Prostate gland (tissue), 2 donors: Measurements from ENCODE around the gene SLC39A1.

Source experiments
- CTCF ChIP-seq, 4 experiments: fragments of 200-600 bp in 2 of 4; fragments of 450-650 bp in 2 of 4; sonication (generic) in 2 of 4; IDR thresholded peaks; 1 replicate in 3 of 4; 2 replicates in 1 of 4; pipeline ENCODE4 v1.5.1; 2016 to 2019; ENCODE audit warnings: antibody characterized with exemption in 4 of 4, mild to moderate bottlenecking in 2 of 4, moderate library complexity in 2 of 4
- POLR2A ChIP-seq: fragments of 450-650 bp; IDR thresholded peaks from one replicate; pipeline ENCODE4 v1.6.1; 2016; ENCODE audit warnings: antibody characterized with exemption, mild to moderate bottlenecking
- POLR2AphosphoS5 ChIP-seq: sonication (generic); formaldehyde crosslinking; IDR thresholded peaks from one replicate; pipeline ENCODE4 v1.6.1; 2017; ENCODE audit warnings: antibody characterized with exemption

- TF ChIP-seq POLR2A, result no peak
- no peak for TF ChIP-seq CTCF (IDR thresholded peaks at IDR 0.05)
- TF ChIP-seq POLR2AphosphoS5, result no peak
Measured at GRCh38 chr1:153945131-153945794, 18.1 kb downstream of the SLC39A1 start.
